H1 (cell line): ENCODE data around the gene PDSS1. TPM values are rescaled to one million over a fixed set of nuclear protein-coding genes. Genes with fewer than 3 reads are reported as not detected.

Source experiments
- CTCF ChIA-PET: fragments of 300-600 bp; sonication (Branson Sonifier 250); formaldehyde crosslinking; loops from one replicate; lab custom pipeline; 2021; ENCODE audit not compliant: partially characterized antibody; lab: Charles Lee
- POLR2A ChIA-PET: fragments of 300-600 bp; sonication (Branson Sonifier 250); formaldehyde crosslinking; loops from one replicate; lab custom pipeline; 2021; ENCODE audit warnings: inconsistent platforms; ENCODE audit not compliant: partially characterized antibody; lab: Charles Lee
- DNase-seq, 2 experiments: peaks; one replicate each; pipeline versions ENCODE4 v3.0.0 to v3.0.0-alpha.2; 2010 to 2022; ENCODE audit warnings: low spot score in 2 of 2, low read depth in 1 of 2, mixed read lengths in 1 of 2
- FAIRE-seq: peaks from 2 replicates; lab custom pipeline; 2011; peaks lifted over from hg19 to GRCh38; lab: Jason Lieb, UNC
- H2AFZ ChIP-seq: 2 replicates; pipeline ENCODE4 v1.8.1; 2012; ENCODE audit warnings: low read length, inconsistent platforms
- H2AK5ac ChIP-seq: 2 replicates; pipeline ENCODE4 v1.6.1; 2013; ENCODE audit warnings: low read depth, low read length
- H2BK120ac ChIP-seq: replicated peaks from 2 replicates; pipeline ENCODE3; 2013; ENCODE audit warnings: low read depth, low read length, inconsistent platforms
- H2BK12ac ChIP-seq: 2 replicates; pipeline ENCODE4 v1.6.1; 2013; ENCODE audit warnings: low read depth, low read length
- H2BK15ac ChIP-seq: 2 replicates; pipeline ENCODE4 v1.6.1; 2013; ENCODE audit warnings: low read length
- H2BK20ac ChIP-seq: 2 replicates; pipeline ENCODE4 v1.6.1; 2013; ENCODE audit warnings: low read length
- H2BK5ac ChIP-seq: 2 replicates; pipeline ENCODE4 v1.6.1; 2013; ENCODE audit warnings: low read depth, low read length
- H3K14ac ChIP-seq: 2 replicates; pipeline ENCODE4 v1.6.1; 2013; ENCODE audit warnings: inconsistent platforms; ENCODE audit not compliant: insufficient read length
- H3K18ac ChIP-seq: 2 replicates; pipeline ENCODE4 v1.6.1; 2013; ENCODE audit warnings: low read length; ENCODE audit errors: extremely low read depth
- H3K23ac ChIP-seq: 2 replicates; pipeline ENCODE4 v1.6.1; 2013; ENCODE audit warnings: inconsistent platforms; ENCODE audit not compliant: insufficient read length
- H3K23me2 ChIP-seq: 2 replicates; pipeline ENCODE4 v1.6.1; 2013; ENCODE audit warnings: low read depth, low read length
- H3K27ac ChIP-seq: 2 replicates; pipeline ENCODE4 v1.6.1; 2011; ENCODE audit warnings: low read depth, low read length, inconsistent platforms
- H3K27me3 ChIP-seq, 4 experiments: replicated peaks in 1 of 4; 1 replicate in 1 of 4; 2 replicates in 3 of 4; pipeline versions ENCODE4 v1.6.1 to v1.8.1; 2011 to 2013; ENCODE audit warnings: low read length in 3 of 4, mild to moderate bottlenecking in 3 of 4, inconsistent platforms in 2 of 4, mixed read lengths in 2 of 4, moderate library complexity in 1 of 4; ENCODE audit not compliant: control insufficient read depth in 3 of 4, insufficient read depth in 3 of 4; ENCODE audit errors: extremely low read depth in 1 of 4
- H3K36me3 ChIP-seq, 4 experiments: 2 replicates each; pipeline versions ENCODE4 v1.6.1 to v1.8.1; 2011 to 2013; ENCODE audit warnings: mild to moderate bottlenecking in 4 of 4, low read length in 3 of 4, moderate library complexity in 2 of 4, control low read depth in 1 of 4, inconsistent platforms in 1 of 4; ENCODE audit not compliant: insufficient read depth in 4 of 4, control insufficient read depth in 2 of 4
- H3K4ac ChIP-seq: replicated peaks from 2 replicates; pipeline ENCODE3; 2013; ENCODE audit warnings: low read length, low read depth, mixed read lengths, inconsistent platforms; ENCODE audit not compliant: insufficient read length
- H3K4me1 ChIP-seq, 4 experiments: replicated peaks in 1 of 4; 1 replicate in 1 of 4; 2 replicates in 3 of 4; pipeline versions ENCODE4 v1.6.1 to v1.8.1; 2011 to 2013; ENCODE audit warnings: low read length in 3 of 4, inconsistent platforms in 2 of 4, mixed read lengths in 1 of 4; ENCODE audit not compliant: insufficient read depth in 4 of 4, control insufficient read depth in 3 of 4
- H3K4me2 ChIP-seq, 2 experiments: 2 replicates each; pipeline versions ENCODE4 v1.6.1 to v1.8.1; 2011 to 2013; ENCODE audit warnings: low read depth in 2 of 2, low read length in 2 of 2, control low read depth in 1 of 2, inconsistent platforms in 1 of 2, mild to moderate bottlenecking in 1 of 2; ENCODE audit not compliant: insufficient read depth in 1 of 2
- H3K4me3 ChIP-seq, 4 experiments: fragments of 200-600, 300-600 bp in 1 of 4; sonication (generic), shearing (Covaris generic), sonication (Bioruptor Twin) in 1 of 4; 2 replicates each; pipeline versions ENCODE4 v1.5.1 to v1.8.1; 2011 to 2016; ENCODE audit warnings: low read length in 4 of 4, low read depth in 3 of 4, control low read depth in 2 of 4, inconsistent platforms in 2 of 4, mild to moderate bottlenecking in 2 of 4, mixed read lengths in 1 of 4, moderate library complexity in 1 of 4; ENCODE audit not compliant: insufficient read depth in 2 of 4; ENCODE audit errors: extremely low read depth in 1 of 4
- H3K56ac ChIP-seq: replicated peaks from 2 replicates; pipeline ENCODE3; 2013; ENCODE audit warnings: low read depth, mild to moderate bottlenecking, mixed read lengths, low read length, inconsistent platforms; ENCODE audit not compliant: insufficient read length
- H3K79me1 ChIP-seq: 2 replicates; pipeline ENCODE4 v1.6.1; 2013; ENCODE audit warnings: low read depth, low read length, control low read depth
- H3K79me2 ChIP-seq, 2 experiments: 2 replicates each; pipeline versions ENCODE4 v1.6.1 to v1.8.1; 2012 to 2013; ENCODE audit warnings: low read length in 2 of 2, mild to moderate bottlenecking in 2 of 2, inconsistent platforms in 1 of 2; ENCODE audit not compliant: insufficient read depth in 2 of 2, control insufficient read depth in 1 of 2
- H3K9ac ChIP-seq, 4 experiments: replicated peaks in 1 of 4; 1 replicate in 1 of 4; 2 replicates in 3 of 4; pipeline versions ENCODE4 v1.6.1 to v1.8.1; 2011 to 2013; ENCODE audit warnings: low read depth in 3 of 4, low read length in 3 of 4, control low read depth in 2 of 4, mild to moderate bottlenecking in 2 of 4, moderate library complexity in 2 of 4, inconsistent platforms in 1 of 4; ENCODE audit errors: extremely low read depth in 1 of 4
- H3K9me3 ChIP-seq, 2 experiments: 2 replicates each; pipeline versions ENCODE4 v1.6.1 to v1.8.1; 2012 to 2013; ENCODE audit warnings: mild to moderate bottlenecking in 2 of 2, moderate library complexity in 2 of 2, control low read depth in 1 of 2, inconsistent platforms in 1 of 2, low read depth in 1 of 2, low read length in 1 of 2, mixed read lengths in 1 of 2; ENCODE audit not compliant: insufficient read depth in 2 of 2
- H4K20me1 ChIP-seq, 2 experiments: replicated peaks in 1 of 2; 2 replicates each; pipeline versions ENCODE3 to v1.8.1; 2011 to 2013; ENCODE audit warnings: inconsistent platforms in 2 of 2, low read length in 2 of 2, mild to moderate bottlenecking in 1 of 2; ENCODE audit not compliant: insufficient read depth in 2 of 2, control insufficient read depth in 1 of 2
- H4K5ac ChIP-seq: 2 replicates; pipeline ENCODE4 v1.6.1; 2013; ENCODE audit warnings: low read length, low read depth, mixed read lengths, inconsistent platforms; ENCODE audit not compliant: insufficient read length
- H4K8ac ChIP-seq: 2 replicates; pipeline ENCODE4 v1.8.0; 2013; ENCODE audit warnings: mild to moderate bottlenecking, moderate library complexity, low read length, inconsistent platforms; ENCODE audit not compliant: insufficient read depth; ENCODE audit errors: extremely low read depth
- H4K91ac ChIP-seq: replicated peaks from 2 replicates; pipeline ENCODE3; 2013; ENCODE audit warnings: low read length, mixed read lengths, inconsistent platforms; ENCODE audit not compliant: insufficient read length
- KDM1A ChIP-seq: fragments of 200-600, 300-600 bp; sonication (generic); IDR thresholded peaks from 2 replicates; pipeline ENCODE4 v1.7.1; 2016; ENCODE audit warnings: mild to moderate bottlenecking, low read length, borderline replicate concordance
- RAD21 ChIP-seq, 2 experiments: IDR thresholded peaks in 1 of 2; conservative IDR thresholded peaks in 1 of 2; 2 replicates each; pipeline ENCODE4 v1.6.1; 2011; ENCODE audit warnings: low read depth in 2 of 2, low read length in 2 of 2, improper control_type of control experiment in 1 of 2, inconsistent platforms in 1 of 2, mild to moderate bottlenecking in 1 of 2, moderate library complexity in 1 of 2
- RNF2 ChIP-seq: fragments of 200-900, 300-1000 bp; sonication (generic); IDR thresholded peaks from 2 replicates; pipeline ENCODE4 v1.7.1; 2016; ENCODE audit warnings: borderline replicate concordance, low read depth, mild to moderate bottlenecking, antibody characterized with exemption, low read length; ENCODE audit not compliant: poor library complexity, severe bottlenecking; ENCODE audit errors: missing control alignments
- RXRA ChIP-seq: IDR thresholded peaks from 2 replicates; pipeline ENCODE4 v1.6.1; 2011; ENCODE audit warnings: low read depth, mild to moderate bottlenecking, low read length, moderate library complexity; ENCODE audit not compliant: insufficient read depth
- SIN3A ChIP-seq, 2 experiments: IDR thresholded peaks in 1 of 2; conservative IDR thresholded peaks in 1 of 2; 2 replicates each; pipeline ENCODE4 v1.6.1; 2011 to 2012; ENCODE audit warnings: low read length in 2 of 2, improper control_type of control experiment in 1 of 2, low read depth in 1 of 2, mild to moderate bottlenecking in 1 of 2
- SIX5 ChIP-seq: IDR thresholded peaks from 2 replicates; pipeline ENCODE4 v1.6.1; 2011; ENCODE audit warnings: mild to moderate bottlenecking, low read depth, low read length
- SP2 ChIP-seq: IDR thresholded peaks from 2 replicates; pipeline ENCODE4 v1.6.1; 2012; ENCODE audit warnings: mild to moderate bottlenecking, low read length, inconsistent platforms
- TAF7 ChIP-seq: optimal IDR thresholded peaks from 2 replicates; pipeline ENCODE3; 2011; ENCODE audit warnings: low read depth, mild to moderate bottlenecking, inconsistent platforms, low read length, moderate library complexity, borderline replicate concordance
- ZNF274 ChIP-seq: IDR thresholded peaks from 2 replicates; pipeline ENCODE4 v1.7.0; 2012; ENCODE audit warnings: low read length, borderline replicate concordance; ENCODE audit errors: extremely low read depth
- WGBS, 2 experiments: shearing (Covaris generic) in 1 of 2; methylation state at CpG; one replicate each; pipeline versions ENCODE4 v1.1.6 to v1.1.7; 2013 to 2015; ENCODE audit warnings: low lambda C conversion rate in 2 of 2, mixed read lengths in 2 of 2, inconsistent platforms in 1 of 2, low coverage in 1 of 2, missing lambda C conversion rate in 1 of 2; ENCODE audit not compliant: insufficient replicate concordance in 2 of 2, insufficient coverage in 1 of 2, insufficient read length in 1 of 2; ENCODE audit errors: extremely low coverage in 1 of 2, missing lambda C conversion rate in 1 of 2; 5-methylcytosine and 5-hydroxymethylcytosine counted together
- polyA plus RNA-seq, 7 experiments: library from polyadenylated mRNA; depleted of rRNA in 3 of 7; stranded (reverse) in 5 of 7; unstranded in 2 of 7; fragments of >200 nt in 5 of 7; fragments of 200-250 nt in 2 of 7; gene quantifications; 1 replicate in 5 of 7; 2 replicates in 1 of 7; 4 replicates in 1 of 7; pipeline versions ENCODE4 v1.2.1 to v1.2.3, GENCODE V29; 2011 to 2013; ENCODE audit warnings: missing spikeins in 2 of 7, mixed read lengths in 2 of 7
- total RNA-seq: library from RNA; stranded (reverse); fragmentation: NEBNext Ultra II Directional; extraction: Animal tissue kit (Norgen Biotek cat#: 25700); gene quantifications from 2 replicates; pipeline ENCODE4 v1.2.1, GENCODE V29; 2021

PDSS1 gene
- total and polyA plus RNA-seq, 2 of the 8 experiments (the other 6 are each of a cell fraction or from before 2014, with no cell fraction given) = 21.3 to 26.0 TPM

DNA sequence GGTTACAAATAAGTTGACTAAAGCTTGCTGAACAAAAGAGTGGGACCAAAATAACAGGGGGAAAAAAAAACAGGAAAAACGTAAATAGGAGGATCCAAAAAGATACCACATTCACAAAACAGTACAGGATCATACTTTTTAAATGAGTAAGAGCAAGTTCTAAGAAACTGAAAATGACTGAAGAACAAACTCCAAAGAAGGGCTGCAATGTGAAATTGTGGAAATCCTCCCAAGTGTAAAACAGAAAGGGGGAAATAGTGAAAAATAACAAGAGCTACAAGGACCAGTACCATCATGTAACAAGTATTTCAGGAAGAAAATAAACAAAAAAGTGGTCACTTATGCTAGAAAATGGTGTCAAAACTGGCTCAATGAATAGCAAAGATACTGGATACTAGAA lies 46.3 kb downstream of the PDSS1 start:
- FAIRE-seq (no peak), DNase-seq (no peak)
- TF ChIP-seq RNF2 = no peak
- no peak for TF ChIP-seq ZNF274
- TF ChIP-seq SIX5 = no peak
- no peak for TF ChIP-seq KDM1A
- no peak for TF ChIP-seq RXRA
- no peak for TF ChIP-seq SIN3A (conservative IDR thresholded peaks at IDR 0.05 in 1 of 2, IDR thresholded peaks at IDR 0.05 in 1 of 2; ENCODE audit: low read depth in 1 of 2, low read length in 2 of 2)
- no peak for TF ChIP-seq RAD21 (IDR thresholded peaks at IDR 0.05 in 1 of 2, conservative IDR thresholded peaks at IDR 0.05 in 1 of 2; ENCODE audit: low read depth in 2 of 2, low read length in 2 of 2)
- no peak for TF ChIP-seq TAF7
- no peak for TF ChIP-seq SP2
- Histone ChIP-seq H2BK20ac (no peak overlapping the region), H3K23ac (no peak overlapping the region), H2BK120ac (no peak overlapping the region), H2AK5ac (no peak overlapping the region), H2BK15ac (no peak overlapping the region), H2BK12ac (no peak overlapping the region), H4K91ac (no peak overlapping the region), H2BK5ac (no peak overlapping the region), H3K27ac (no peak overlapping the region), H3K36me3 (peaks cover 2 to 72% (median 19%) of the 10 kb centered on the region in 4 experiments; a peak in 6 of 8 replicates), H3K4ac (no peak overlapping the region), H3K18ac (no peak overlapping the region), H3K56ac (no peak overlapping the region), H4K20me1 (no peaks in the 10 kb centered on the region), H3K4me1 (peaks cover 0 to 2% (median 0%) of the 10 kb centered on the region in 4 experiments; a peak in 1 of 7 replicates), H2AFZ (no peak overlapping the region), H3K9me3 (no peaks in the 10 kb centered on the region), H3K23me2 (no peaks in the 10 kb centered on the region), H3K4me2 (no peak overlapping the region), H3K79me1 (no peaks in the 10 kb centered on the region), H3K14ac (no peak overlapping the region), H3K79me2 (no peaks in the 10 kb centered on the region), H3K27me3 (no peaks in the 10 kb centered on the region), H4K5ac (no peak overlapping the region), H3K9ac (no peak overlapping the region), H4K8ac (no peak overlapping the region), H3K4me3 (no peak overlapping the region)
- ChIA-PET POLR2A (no interaction called here), CTCF (interaction anchor here (0.7 to 1.7 kb wide), 3 partner anchors 9 to 18 kb away, joined by 3 to 9 read pairs (median 4); no protein-coding TSS in a partner anchor)
- WGBS, 2 experiments = 71% methylated on average over 1 of the region's 1 CpG; no CpG with 5 or more reads in 1 of the 2 experiments
